Ovary (tissue), 3 donors: Measurements from ENCODE around the gene PRR20G.

Experiments
- POLR2A ChIP-seq: fragments of 450-650 bp; IDR thresholded peaks from one replicate; pipeline ENCODE4 v1.6.1; 2017; ENCODE audit warnings: antibody characterized with exemption, mild to moderate bottlenecking, moderate library complexity
- TF ChIP-seq, protein P1 (sequence below), 3 donors: fragments of 450-650 bp in 2 of 3; fragments of 200-600 bp in 1 of 3; IDR thresholded peaks; one replicate each; pipeline versions ENCODE4 v1.5.1 to v1.8.0; 2016 to 2022; ENCODE audit warnings: antibody characterized with exemption in 3 of 3, mild to moderate bottlenecking in 1 of 3
- donor health status: DM: no; HTN: no; CAD: no.

DNA sequence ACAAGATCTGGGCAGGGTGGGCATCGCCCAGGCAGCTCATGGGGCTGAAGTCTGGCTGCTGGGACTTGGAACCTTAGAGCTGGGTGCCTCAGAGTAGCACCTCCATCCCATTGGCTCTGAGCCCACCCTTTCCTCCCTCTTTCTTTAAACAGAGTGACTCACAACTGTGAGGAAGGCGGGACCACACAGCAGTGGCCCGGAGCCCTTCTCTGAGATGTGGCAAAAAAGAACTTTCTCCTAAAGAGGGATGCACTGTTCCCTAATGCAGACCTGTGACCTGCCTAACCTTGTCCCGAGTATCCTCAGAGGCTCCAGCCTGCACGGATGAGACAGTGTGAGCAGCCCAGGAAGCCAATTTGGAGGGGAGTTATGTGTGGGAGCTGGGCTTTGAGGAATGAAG lies 23.6 kb downstream of the PRR20G start:
- TF ChIP-seq, protein P1, sequence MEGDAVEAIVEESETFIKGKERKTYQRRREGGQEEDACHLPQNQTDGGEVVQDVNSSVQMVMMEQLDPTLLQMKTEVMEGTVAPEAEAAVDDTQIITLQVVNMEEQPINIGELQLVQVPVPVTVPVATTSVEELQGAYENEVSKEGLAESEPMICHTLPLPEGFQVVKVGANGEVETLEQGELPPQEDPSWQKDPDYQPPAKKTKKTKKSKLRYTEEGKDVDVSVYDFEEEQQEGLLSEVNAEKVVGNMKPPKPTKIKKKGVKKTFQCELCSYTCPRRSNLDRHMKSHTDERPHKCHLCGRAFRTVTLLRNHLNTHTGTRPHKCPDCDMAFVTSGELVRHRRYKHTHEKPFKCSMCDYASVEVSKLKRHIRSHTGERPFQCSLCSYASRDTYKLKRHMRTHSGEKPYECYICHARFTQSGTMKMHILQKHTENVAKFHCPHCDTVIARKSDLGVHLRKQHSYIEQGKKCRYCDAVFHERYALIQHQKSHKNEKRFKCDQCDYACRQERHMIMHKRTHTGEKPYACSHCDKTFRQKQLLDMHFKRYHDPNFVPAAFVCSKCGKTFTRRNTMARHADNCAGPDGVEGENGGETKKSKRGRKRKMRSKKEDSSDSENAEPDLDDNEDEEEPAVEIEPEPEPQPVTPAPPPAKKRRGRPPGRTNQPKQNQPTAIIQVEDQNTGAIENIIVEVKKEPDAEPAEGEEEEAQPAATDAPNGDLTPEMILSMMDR (IDR thresholded peaks at IDR 0.05), result no peak
- no peak for TF ChIP-seq POLR2A
